Measurements from ENCODE around the gene LRRK2. TPM values are rescaled to one million over a fixed set of nuclear protein-coding genes. Genes with fewer than 3 reads are reported as not detected.
"Not testable (repeated sequence)": the region's sequence is repeated elsewhere in the genome, so short reads cannot be mapped to it uniquely, and the experiment has no call there.

Gene LRRK2
- total RNA-seq, 3 donors from 2014 or later = 0.16 to 0.21 (median 0.20) TPM

DNA sequence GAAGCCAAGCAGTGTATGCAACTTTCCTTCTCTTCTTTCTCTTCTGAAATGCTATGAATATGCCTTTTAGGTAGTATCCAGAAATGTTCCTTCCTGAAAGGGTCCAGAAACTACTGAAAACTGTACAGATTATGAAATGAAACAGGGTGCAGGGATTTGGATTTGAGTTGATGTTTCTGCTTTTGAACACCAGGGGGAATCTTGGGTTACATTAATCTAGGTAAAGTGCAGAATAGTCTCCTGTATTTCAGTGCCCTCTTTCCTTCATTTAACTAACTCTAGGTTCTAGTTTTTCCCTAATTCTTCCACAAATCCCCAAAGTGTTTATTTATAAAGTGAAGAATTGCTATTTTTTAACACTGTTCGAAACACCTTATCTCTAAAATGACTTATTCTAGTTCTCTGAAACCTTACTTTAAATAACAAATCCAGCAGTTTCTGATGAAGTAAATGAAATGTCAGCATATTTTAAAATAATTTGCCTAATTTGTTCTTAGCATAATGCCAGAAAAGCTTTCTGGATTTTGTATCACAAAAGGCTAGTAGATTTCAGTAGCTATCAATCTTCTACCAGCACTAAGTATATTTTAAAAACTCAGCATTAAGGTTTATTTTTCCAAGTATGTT lies 111.9 kb downstream of the LRRK2 start:
- H3K27me3 Mint-ChIP-seq (ENCODE audit: low read depth) = no peaks in the 10 kb centered on the region
- H3K9me3 Mint-ChIP-seq = peaks cover 3% of the 10 kb centered on the region
- no peaks in the 10 kb centered on the region for H3K36me3 Mint-ChIP-seq (ENCODE audit: insufficient read depth)
- ATAC-seq = no peak
- no peak for DNase-seq
- no peaks in the 10 kb centered on the region for H3K4me1 Mint-ChIP-seq (ENCODE audit: low read depth)
- H3K4me3 Mint-ChIP-seq = no peak overlapping the region

DNA sequence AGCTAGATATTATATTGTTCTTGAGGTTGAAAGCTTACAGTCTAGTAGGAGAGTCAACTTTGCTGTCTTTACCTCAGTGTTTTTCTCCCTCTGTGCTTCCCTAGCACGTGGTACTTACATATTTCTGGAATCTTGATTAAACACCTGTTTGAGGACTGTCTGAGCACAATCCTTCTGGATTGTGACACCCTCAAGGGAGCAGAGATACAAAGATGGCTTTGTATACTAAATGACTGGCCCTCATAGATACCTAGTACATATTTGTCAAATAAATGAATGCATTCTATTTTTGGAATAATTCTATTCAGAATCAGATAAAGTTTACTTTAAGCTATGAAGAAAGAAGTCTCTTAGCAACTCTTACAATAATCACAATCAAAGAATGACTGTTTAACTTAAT lies 113.3 kb downstream of the LRRK2 start:
- ATAC-seq = no peak
- H3K36me3 Mint-ChIP-seq (ENCODE audit: insufficient read depth) = no peaks in the 10 kb centered on the region
- no peaks in the 10 kb centered on the region for H3K9me3 Mint-ChIP-seq
- H3K27me3 Mint-ChIP-seq (ENCODE audit: low read depth) = no peaks in the 10 kb centered on the region
- DNase-seq = no peak
- H3K4me3 Mint-ChIP-seq = no peak overlapping the region
- H3K4me1 Mint-ChIP-seq (ENCODE audit: low read depth) = no peaks in the 10 kb centered on the region

DNA sequence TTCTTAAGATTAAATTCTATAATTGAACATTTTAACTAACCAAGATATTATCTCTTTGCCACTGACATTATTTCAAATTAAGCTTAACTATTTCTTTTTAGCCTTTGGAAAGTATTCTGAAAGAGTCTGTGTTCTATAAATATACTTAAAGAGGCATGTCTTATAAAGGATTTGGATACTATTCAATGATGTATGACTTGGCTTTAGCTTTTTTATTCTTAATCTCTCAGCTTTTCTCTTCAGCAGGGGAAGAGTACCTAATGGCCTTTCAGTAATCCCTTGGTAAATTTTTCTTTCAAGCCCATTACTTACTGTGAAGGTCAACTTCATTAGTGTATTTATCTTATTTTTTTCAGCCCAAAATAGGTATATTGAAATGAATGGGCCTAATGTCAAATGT lies 113.8 kb downstream of the LRRK2 start:
- Mint-ChIP-seq H3K4me1 (ENCODE audit: low read depth) (no peaks in the 10 kb centered on the region), H3K27me3 (ENCODE audit: low read depth) (no peaks in the 10 kb centered on the region), H3K36me3 (ENCODE audit: insufficient read depth) (no peaks in the 10 kb centered on the region), H3K4me3 (no peak overlapping the region), H3K9me3 (no peaks in the 10 kb centered on the region)
- DNase-seq (no peak), ATAC-seq (no peak)

- DNase-seq (no peak), ATAC-seq (no peak)
- Mint-ChIP-seq H3K4me3 (no peak overlapping the region), H3K4me1 (ENCODE audit: low read depth) (no peaks in the 10 kb centered on the region), H3K27me3 (ENCODE audit: low read depth) (no peaks in the 10 kb centered on the region), H3K36me3 (ENCODE audit: insufficient read depth) (no peaks in the 10 kb centered on the region), H3K9me3 (no peaks in the 10 kb centered on the region)
Measured at GRCh38 chr12:40342010-40342409, 117.2 kb downstream of the LRRK2 start.

- Mint-ChIP-seq H3K36me3 (ENCODE audit: insufficient read depth) (no peaks in the 10 kb centered on the region), H3K9me3 (no peaks in the 10 kb centered on the region), H3K4me1 (ENCODE audit: low read depth) (no peaks in the 10 kb centered on the region), H3K4me3 (no peak overlapping the region), H3K27me3 (ENCODE audit: low read depth) (no peaks in the 10 kb centered on the region)
- ATAC-seq = no peak
- DNase-seq = no peak
Measured at GRCh38 chr12:40343124-40343523, 118.3 kb downstream of the LRRK2 start.

DNA sequence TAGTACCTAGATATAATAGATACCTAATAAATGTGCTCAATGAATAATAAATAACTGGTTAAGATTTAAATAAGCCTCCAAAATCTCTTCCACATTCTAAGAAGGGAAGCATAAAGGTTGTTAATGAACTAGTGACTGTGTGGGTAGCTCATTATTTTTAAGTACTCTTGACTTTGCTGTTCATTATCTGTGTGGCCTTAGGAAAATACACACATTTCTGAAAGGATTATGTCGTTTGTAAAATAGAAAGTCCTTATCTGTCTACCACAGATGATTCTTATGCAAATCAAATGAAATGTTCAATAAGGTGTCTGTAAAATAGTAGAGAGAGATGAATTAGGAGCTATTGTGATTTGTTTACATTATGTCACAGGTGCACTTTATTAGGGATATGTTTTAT lies 119.5 kb downstream of the LRRK2 start:
- Mint-ChIP-seq H3K4me1 (ENCODE audit: low read depth) (no peaks in the 10 kb centered on the region), H3K36me3 (ENCODE audit: insufficient read depth) (no peaks in the 10 kb centered on the region), H3K9me3 (no peaks in the 10 kb centered on the region), H3K27me3 (ENCODE audit: low read depth) (no peaks in the 10 kb centered on the region), H3K4me3 (no peak overlapping the region)
- no peak for ATAC-seq
- DNase-seq = no peak

GRCh38 chr12:40351976-40352375 lies 127.2 kb downstream of the LRRK2 start:
- no peaks in the 10 kb centered on the region for H3K27me3 Mint-ChIP-seq (ENCODE audit: low read depth)
- H3K36me3 Mint-ChIP-seq (ENCODE audit: insufficient read depth) = no peaks in the 10 kb centered on the region
- no peaks in the 10 kb centered on the region for H3K4me1 Mint-ChIP-seq (ENCODE audit: low read depth)
- peaks cover 8% of the 10 kb centered on the region for H3K9me3 Mint-ChIP-seq
- ATAC-seq (no peak), DNase-seq (no peak)
- no peak overlapping the region for H3K4me3 Mint-ChIP-seq

DNA sequence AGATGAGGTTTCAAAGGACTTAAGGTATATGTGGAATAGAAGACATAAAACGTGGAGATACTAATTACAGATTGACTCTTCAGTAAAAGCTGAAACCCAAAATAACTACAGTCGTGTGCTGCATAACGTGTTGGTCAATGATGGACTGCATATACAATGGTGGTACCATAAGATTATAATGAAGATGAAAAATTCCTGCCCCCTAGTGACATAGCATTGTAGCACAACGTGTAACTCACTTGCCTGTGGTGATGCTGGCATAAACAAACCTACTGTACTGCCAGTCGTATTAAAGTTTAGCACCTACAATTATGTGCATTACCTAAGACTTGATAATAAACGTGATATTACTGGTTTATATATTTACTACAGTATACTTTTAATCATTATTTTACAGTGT lies 150.3 kb downstream of the LRRK2 start:
- ATAC-seq (no peak), DNase-seq (no peak)
- Mint-ChIP-seq H3K4me1 (ENCODE audit: low read depth) (no peaks in the 10 kb centered on the region), H3K9me3 (peaks cover 6% of the 10 kb centered on the region), H3K36me3 (ENCODE audit: insufficient read depth) (no peaks in the 10 kb centered on the region), H3K27me3 (ENCODE audit: low read depth) (no peaks in the 10 kb centered on the region), H3K4me3 (no peak overlapping the region)

DNA sequence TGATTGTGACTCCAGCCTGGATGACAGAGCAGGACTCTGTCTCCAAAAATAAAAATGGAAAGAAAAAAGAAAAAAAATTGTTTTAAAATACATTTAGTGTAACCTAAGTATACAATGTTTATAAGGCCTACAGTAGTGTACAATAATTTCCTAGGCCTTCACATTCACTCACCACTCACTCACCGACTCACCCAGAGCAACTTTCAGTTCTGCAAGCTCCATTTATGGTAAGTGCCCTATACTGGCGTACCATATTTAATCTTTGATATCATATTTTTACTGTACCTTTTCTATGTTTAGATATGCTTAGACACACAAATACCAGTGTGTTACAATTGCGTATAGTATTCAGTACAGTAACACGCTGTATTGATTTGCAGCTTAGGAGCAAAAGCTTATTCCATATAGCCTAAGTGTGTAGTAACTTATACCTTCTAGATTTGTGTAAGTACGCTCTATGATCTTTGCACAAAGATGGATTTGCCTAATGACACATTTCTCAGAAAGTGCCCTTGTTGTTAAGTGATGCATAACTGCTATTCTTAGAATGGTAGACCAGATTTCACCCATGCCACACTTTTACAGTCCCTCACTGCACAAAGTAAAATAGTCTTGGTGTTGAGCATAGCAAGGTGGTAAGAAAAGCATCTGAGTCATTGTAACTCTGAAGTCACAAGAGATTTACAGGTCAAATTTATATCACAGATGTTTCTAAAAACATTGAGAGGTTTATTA lies 151.9 kb downstream of the LRRK2 start:
- peaks cover 6% of the 10 kb centered on the region for H3K9me3 Mint-ChIP-seq
- ATAC-seq (no peak), DNase-seq (no peak)
- no peaks in the 10 kb centered on the region for H3K36me3 Mint-ChIP-seq (ENCODE audit: insufficient read depth)
- H3K27me3 Mint-ChIP-seq (ENCODE audit: low read depth) = no peaks in the 10 kb centered on the region
- H3K4me1 Mint-ChIP-seq (ENCODE audit: low read depth) = no peaks in the 10 kb centered on the region
- H3K4me3 Mint-ChIP-seq = no peak overlapping the region

DNA sequence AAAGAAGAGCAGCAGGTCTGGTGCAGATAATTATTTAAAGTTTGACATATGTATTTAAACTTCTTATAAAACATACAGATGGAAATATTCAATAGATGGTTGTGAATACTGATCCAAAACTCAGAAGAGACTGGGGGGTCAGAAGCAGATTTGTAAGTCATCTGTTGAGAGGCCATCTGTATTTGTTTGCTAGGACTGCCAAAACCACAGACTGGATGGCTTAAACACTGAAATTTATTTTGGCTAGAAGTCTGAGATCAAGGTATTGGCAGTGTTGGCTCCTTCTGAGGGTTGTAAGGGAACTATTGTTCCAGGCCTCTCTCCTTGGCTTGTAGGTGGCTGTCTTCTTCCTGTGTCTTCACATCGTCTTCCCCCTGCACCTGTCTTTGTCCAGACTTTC lies 153.9 kb downstream of the LRRK2 start:
- DNase-seq = no peak
- H3K4me1 Mint-ChIP-seq (ENCODE audit: low read depth) = no peaks in the 10 kb centered on the region
- H3K4me3 Mint-ChIP-seq = no peak overlapping the region
- H3K27me3 Mint-ChIP-seq (ENCODE audit: low read depth) = no peaks in the 10 kb centered on the region
- H3K9me3 Mint-ChIP-seq = peaks cover 6% of the 10 kb centered on the region
- no peak for ATAC-seq
- H3K36me3 Mint-ChIP-seq (ENCODE audit: insufficient read depth) = no peaks in the 10 kb centered on the region

- no peaks in the 10 kb centered on the region for H3K36me3 Mint-ChIP-seq (ENCODE audit: insufficient read depth)
- ATAC-seq (no peak), DNase-seq (no peak)
- H3K4me1 Mint-ChIP-seq (ENCODE audit: low read depth) = no peaks in the 10 kb centered on the region
- no peaks in the 10 kb centered on the region for H3K27me3 Mint-ChIP-seq (ENCODE audit: low read depth)
- H3K9me3 Mint-ChIP-seq = peaks cover 10% of the 10 kb centered on the region
- no peak overlapping the region for H3K4me3 Mint-ChIP-seq
Measured at GRCh38 chr12:40382217-40382616, 157.4 kb downstream of the LRRK2 start.

- H3K4me1 Mint-ChIP-seq (ENCODE audit: low read depth); H3K4me3 Mint-ChIP-seq; ATAC-seq; H3K27me3 Mint-ChIP-seq (ENCODE audit: low read depth); H3K9me3 Mint-ChIP-seq; DNase-seq; H3K36me3 Mint-ChIP-seq (ENCODE audit: insufficient read depth): not testable (repeated sequence)
Measured at GRCh38 chr12:40387279-40387678, 162.5 kb downstream of the LRRK2 start.

DNA sequence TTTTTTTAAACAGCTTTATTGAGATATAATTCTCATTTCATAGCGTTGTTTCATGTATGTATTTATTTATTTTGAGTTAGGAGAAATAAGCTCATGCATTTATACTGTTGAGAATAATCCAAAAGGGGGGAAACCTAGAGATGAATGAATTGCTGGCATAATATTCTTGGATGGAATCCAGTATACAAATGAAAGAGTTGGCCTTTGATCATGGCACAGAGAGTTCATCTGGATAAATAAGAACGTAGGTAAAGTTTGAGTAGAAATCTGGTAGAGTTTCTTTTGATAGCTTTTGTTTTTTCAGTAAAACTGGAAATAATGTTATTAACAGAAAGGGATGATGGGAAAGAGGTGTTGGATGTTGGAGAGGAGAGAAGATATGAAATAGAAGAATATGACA lies 166.2 kb downstream of the LRRK2 start:
- no peaks in the 10 kb centered on the region for H3K36me3 Mint-ChIP-seq (ENCODE audit: insufficient read depth)

DNA sequence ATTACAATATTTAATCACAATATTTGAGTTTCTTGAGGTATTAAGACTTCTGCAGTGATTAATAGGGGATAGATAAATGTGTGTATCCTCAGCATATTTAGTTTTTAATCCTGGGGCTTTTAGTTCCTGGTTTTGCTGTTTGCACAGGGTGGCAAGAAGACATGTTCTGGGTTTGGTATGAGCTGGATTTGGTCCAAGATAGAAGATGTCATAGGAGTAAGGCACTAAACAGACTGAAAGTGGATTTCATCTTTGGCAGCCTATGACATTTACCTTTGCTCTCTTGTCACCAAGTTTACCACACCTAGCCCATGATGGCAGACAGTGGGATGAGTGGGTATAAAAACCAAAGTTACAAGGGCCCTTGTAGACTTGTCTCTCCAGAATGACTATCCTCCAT lies 168.2 kb downstream of the LRRK2 start:
- no peaks in the 10 kb centered on the region for H3K9me3 Mint-ChIP-seq
- ATAC-seq (no peak), DNase-seq (no peak)
- no peaks in the 10 kb centered on the region for H3K27me3 Mint-ChIP-seq (ENCODE audit: low read depth)
- no peaks in the 10 kb centered on the region for H3K36me3 Mint-ChIP-seq (ENCODE audit: insufficient read depth)
- no peaks in the 10 kb centered on the region for H3K4me1 Mint-ChIP-seq (ENCODE audit: low read depth)
- H3K4me3 Mint-ChIP-seq = no peak overlapping the region

More for the DNA sequence above, 166.2 kb downstream of the LRRK2 start:
- Mint-ChIP-seq H3K4me3 (no peak overlapping the region), H3K4me1 (ENCODE audit: low read depth) (no peaks in the 10 kb centered on the region), H3K9me3 (peaks cover 4% of the 10 kb centered on the region), H3K27me3 (ENCODE audit: low read depth) (no peaks in the 10 kb centered on the region)
- ATAC-seq (no peak), DNase-seq (no peak)

GRCh38 chr12:40399656-40400055 lies 174.9 kb downstream of the LRRK2 start:
- Mint-ChIP-seq H3K9me3 (no peaks in the 10 kb centered on the region), H3K4me1 (ENCODE audit: low read depth) (no peaks in the 10 kb centered on the region), H3K4me3 (no peak overlapping the region), H3K27me3 (ENCODE audit: low read depth) (no peaks in the 10 kb centered on the region), H3K36me3 (ENCODE audit: insufficient read depth) (no peaks in the 10 kb centered on the region)
- DNase-seq (no peak), ATAC-seq (no peak)

Measured in activated T-cell treated with anti-CD3 and anti-CD28 coated beads, Interleukin-2, amount 50 U/mL, for 4 hours (primary cell).